PC-3 (cell line): ENCODE measurements around the gene GHRH.

Experiments used
- EZH2 ChIP-seq: fragments of 300-600 bp; sonication (generic); IDR thresholded peaks from one replicate; pipeline ENCODE4 v1.6.1; 2017; ENCODE audit warnings: antibody characterized with exemption, mild to moderate bottlenecking, low read length; ENCODE audit not compliant: unreplicated experiment
- EZH2phosphoT487 ChIP-seq: fragments of 300-600 bp; sonication (generic); IDR thresholded peaks from 2 replicates; pipeline ENCODE4 v1.6.1; 2018; ENCODE audit warnings: mild to moderate bottlenecking, antibody characterized with exemption, low read length, borderline replicate concordance
- TF ChIP-seq, protein P1 (sequence below): fragments of 300-600 bp; sonication (generic); conservative IDR thresholded peaks from 2 replicates; pipeline ENCODE4 v1.5.1; 2017; ENCODE audit warnings: antibody characterized with exemption, low read depth, mild to moderate bottlenecking, low read length

- TF ChIP-seq EZH2, result no peak
- TF ChIP-seq, protein P1, sequence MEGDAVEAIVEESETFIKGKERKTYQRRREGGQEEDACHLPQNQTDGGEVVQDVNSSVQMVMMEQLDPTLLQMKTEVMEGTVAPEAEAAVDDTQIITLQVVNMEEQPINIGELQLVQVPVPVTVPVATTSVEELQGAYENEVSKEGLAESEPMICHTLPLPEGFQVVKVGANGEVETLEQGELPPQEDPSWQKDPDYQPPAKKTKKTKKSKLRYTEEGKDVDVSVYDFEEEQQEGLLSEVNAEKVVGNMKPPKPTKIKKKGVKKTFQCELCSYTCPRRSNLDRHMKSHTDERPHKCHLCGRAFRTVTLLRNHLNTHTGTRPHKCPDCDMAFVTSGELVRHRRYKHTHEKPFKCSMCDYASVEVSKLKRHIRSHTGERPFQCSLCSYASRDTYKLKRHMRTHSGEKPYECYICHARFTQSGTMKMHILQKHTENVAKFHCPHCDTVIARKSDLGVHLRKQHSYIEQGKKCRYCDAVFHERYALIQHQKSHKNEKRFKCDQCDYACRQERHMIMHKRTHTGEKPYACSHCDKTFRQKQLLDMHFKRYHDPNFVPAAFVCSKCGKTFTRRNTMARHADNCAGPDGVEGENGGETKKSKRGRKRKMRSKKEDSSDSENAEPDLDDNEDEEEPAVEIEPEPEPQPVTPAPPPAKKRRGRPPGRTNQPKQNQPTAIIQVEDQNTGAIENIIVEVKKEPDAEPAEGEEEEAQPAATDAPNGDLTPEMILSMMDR, result no peak
- TF ChIP-seq EZH2phosphoT487, result no peak
Measured at GRCh38 chr20:37290158-37290810, 28.7 kb upstream of the GHRH start.
